A549 (cell line): ENCODE results near the gene OXNAD1. TPM values are rescaled to one million over a fixed set of nuclear protein-coding genes. Genes with fewer than 3 reads are reported as not detected.

ENCODE experiments used
- ATAC-seq, 2 experiments: fragments of 200-7000 bp in 1 of 2; fragments of >200 bp in 1 of 2; cut with Nextera tagmentation in 1 of 2; cut with Tn5 transposase in 1 of 2; 3 replicates each; pipeline versions ENCODE4 v1.8.0 to v1.9.1; 2018 to 2020; ENCODE audit warnings: mild to moderate bottlenecking in 1 of 2, moderate library complexity in 1 of 2
- CTCF ChIA-PET: fragments of 300-600 bp; sonication (Branson Sonifier 250); formaldehyde crosslinking; extraction: SDS; loops from one replicate; lab custom pipeline; 2021; ENCODE audit warnings: antibody characterized with exemption, inconsistent platforms; lab: Yijun Ruan, JAX
- POLR2A ChIA-PET: fragments of 350-600 bp; formaldehyde crosslinking; extraction: SDS; loops from one replicate; lab custom pipeline; 2021; ENCODE audit warnings: antibody characterized with exemption, inconsistent platforms; lab: Yijun Ruan, JAX
- DNase-seq, 2 experiments: peaks; one replicate each; pipeline versions ENCODE4 v3.0.0 to v3.0.0-alpha.2; 2011 to 2016; ENCODE audit warnings: low read depth in 1 of 2, low spot score in 1 of 2
- FAIRE-seq: peaks from 2 replicates; lab custom pipeline; 2011; peaks lifted over from hg19 to GRCh38; lab: Jason Lieb, UNC
- H3K27ac ChIP-seq, 2 experiments: fragments of >200 bp; sonication (Bioruptor Twin); formaldehyde crosslinking; 3 replicates each; pipeline ENCODE4 v1.5.1; 2016 to 2017
- H3K4me1 ChIP-seq: fragments of >200 bp; sonication (Bioruptor Twin); formaldehyde crosslinking; 3 replicates; pipeline ENCODE4 v1.6.1; 2016
- H3K4me2 ChIP-seq: fragments of >200 bp; sonication (Bioruptor Twin); formaldehyde crosslinking; 3 replicates; pipeline ENCODE4 v1.6.1; 2016
- H3K4me3 ChIP-seq: fragments of >200 bp; sonication (Bioruptor Twin); formaldehyde crosslinking; 3 replicates; pipeline ENCODE4 v1.5.1; 2016
- H3K9me3 ChIP-seq: fragments of >200 bp; sonication (Bioruptor Twin); formaldehyde crosslinking; 3 replicates; pipeline ENCODE4 v1.6.1; 2016
- ATOH8 ChIP-seq: fragments of 250-450 bp; sonication (Bioruptor Pico); IDR thresholded peaks from 2 replicates; pipeline ENCODE4 v1.5.0; 2020; ENCODE audit warnings: low read depth, mild to moderate bottlenecking, moderate library complexity
- CHD4 ChIP-seq: fragments of 200-600 bp; sonication (generic); IDR thresholded peaks from 2 replicates; pipeline ENCODE4 v1.6.1; 2016; ENCODE audit warnings: antibody characterized with exemption, mild to moderate bottlenecking, borderline replicate concordance
- EHMT2 ChIP-seq: fragments of 200-600 bp; sonication (generic); IDR thresholded peaks from 2 replicates; pipeline ENCODE4 v1.6.1; 2016; ENCODE audit warnings: antibody characterized with exemption, low read depth, mild to moderate bottlenecking, moderate library complexity
- ELK1 ChIP-seq: fragments of 150-350 bp; IDR thresholded peaks from 2 replicates; pipeline ENCODE4 v1.6.1; 2014; ENCODE audit warnings: low read depth, mild to moderate bottlenecking, low read length
- FOSL2 ChIP-seq, 2 experiments: fragments of 450-650 bp in 1 of 2; fragments of >200 bp in 1 of 2; sonication (Bioruptor Twin) in 1 of 2; formaldehyde crosslinking; IDR thresholded peaks; 2 replicates each; pipeline versions ENCODE4 v1.5.0 to v1.6.1; 2016 to 2020; ENCODE audit warnings: mild to moderate bottlenecking in 1 of 2, moderate library complexity in 1 of 2
- FOXS1 ChIP-seq: fragments of 250-450 bp; sonication (Bioruptor Pico); IDR thresholded peaks from 2 replicates; pipeline ENCODE4 v1.5.0; 2020; ENCODE audit warnings: mild to moderate bottlenecking, moderate library complexity
- HES2 ChIP-seq: fragments of >200 bp; sonication (Bioruptor Twin); formaldehyde crosslinking; IDR thresholded peaks from 2 replicates; pipeline ENCODE4 v1.6.1; 2016
- HEYL ChIP-seq: fragments of 250-450 bp; sonication (Bioruptor Pico); IDR thresholded peaks from 2 replicates; pipeline ENCODE4 v1.8.0; 2021; ENCODE audit warnings: mild to moderate bottlenecking, moderate library complexity
- HOXB5 ChIP-seq: fragments of 250-450 bp; sonication (Bioruptor Pico); IDR thresholded peaks from 2 replicates; pipeline ENCODE4 v1.5.0; 2020; ENCODE audit warnings: mild to moderate bottlenecking, moderate library complexity
- KDM5A ChIP-seq: fragments of 200-600 bp; sonication (generic); IDR thresholded peaks from 2 replicates; pipeline ENCODE4 v1.6.1; 2016; ENCODE audit warnings: antibody characterized with exemption, mild to moderate bottlenecking
- NPAS2 ChIP-seq: fragments of 250-450 bp; sonication (Bioruptor Pico); IDR thresholded peaks from 2 replicates; pipeline ENCODE4 v1.8.0; 2022; ENCODE audit warnings: mild to moderate bottlenecking, moderate library complexity, borderline replicate concordance
- POLR2A ChIP-seq: IDR thresholded peaks from 2 replicates; pipeline ENCODE4 v1.6.1; 2012; ENCODE audit warnings: mild to moderate bottlenecking, low read length
- RARB ChIP-seq: fragments of 250-450 bp; sonication (Bioruptor Pico); IDR thresholded peaks from 2 replicates; pipeline ENCODE4 v1.8.0; 2021; ENCODE audit warnings: mild to moderate bottlenecking, moderate library complexity
- SMC3 ChIP-seq: fragments of >200 bp; sonication (Bioruptor Twin); formaldehyde crosslinking; IDR thresholded peaks from 3 replicates; pipeline ENCODE4 v1.6.1; 2018; ENCODE audit warnings: inconsistent platforms
- SREBF2 ChIP-seq: fragments of 450-650 bp; IDR thresholded peaks from 2 replicates; pipeline ENCODE4 v1.6.1; 2014; ENCODE audit warnings: mild to moderate bottlenecking, moderate library complexity
- TFCP2L1 ChIP-seq: fragments of 250-450 bp; sonication (Bioruptor Pico); IDR thresholded peaks from 2 replicates; pipeline ENCODE4 v1.5.0; 2021; ENCODE audit warnings: mild to moderate bottlenecking
- TP53 ChIP-seq: fragments of 250-450 bp; sonication (Bioruptor Pico); IDR thresholded peaks from 2 replicates; pipeline ENCODE4 v1.5.0; 2021; ENCODE audit warnings: mild to moderate bottlenecking, moderate library complexity
- WGBS: methylation state at CpG from one replicate; pipeline ENCODE4 v1.1.6; 2017; ENCODE audit errors: missing lambda C conversion rate; 5-methylcytosine and 5-hydroxymethylcytosine counted together
- polyA plus RNA-seq, 4 experiments: library from polyadenylated mRNA; depleted of rRNA in 3 of 4; stranded (reverse); fragments of >200 nt; fragmentation: RNase III in 1 of 4; extraction: RNeasy Plus Mini Kit Qiagen cat#74134 plus additional on column Dnase treatment in 1 of 4; gene quantifications; 2 replicates in 3 of 4; 3 replicates in 1 of 4; pipeline ENCODE4 v1.2.3, GENCODE V29; 2011 to 2017
- TF ChIP-seq, protein P1 (sequence below): fragments of >200 bp; sonication (Bioruptor Twin); formaldehyde crosslinking; IDR thresholded peaks from 3 replicates; pipeline ENCODE4 v1.5.1; 2016
- TF ChIP-seq, protein P2 (sequence below): IDR thresholded peaks from 2 replicates; pipeline ENCODE4 v1.6.1; 2012

Gene OXNAD1
- polyA plus RNA-seq, 2 of the 4 experiments (the other 2 are of a cell fraction), result 8.8 to 25.9 TPM

GRCh38 chr3:16319723-16320122 lies 54.7 kb downstream of the OXNAD1 start:
- 89% methylated on average over 4 of the region's 4 CpGs for WGBS
- ChIA-PET POLR2A (no interaction called here), CTCF (interaction anchor here (0.5 to 1.2 kb wide), 2 partner anchors 9 to 52 kb away, joined by 3 to 6 read pairs; no protein-coding TSS in a partner anchor)
- ATAC-seq, result no peak
- H3K4me1 ChIP-seq, result no peaks in the 10 kb centered on the region
- TF ChIP-seq HOXB5 (no peak), ATOH8 (no peak), POLR2A (no peak)
- H3K4me2 ChIP-seq, result no peak overlapping the region
- H3K4me3 ChIP-seq, result no peak overlapping the region
- no peak for DNase-seq
- no peaks in the 10 kb centered on the region for H3K9me3 ChIP-seq
- no peak overlapping the region for H3K27ac ChIP-seq
- FAIRE-seq, result no peak

GRCh38 chr3:16320711-16321110 lies 55.7 kb downstream of the OXNAD1 start:
- no peak overlapping the region for H3K4me2 ChIP-seq
- POLR2A ChIA-PET, result no interaction called here
- FAIRE-seq, result no peak
- TF ChIP-seq NPAS2 (no peak), CHD4 (no peak), FOSL2 (IDR thresholded peaks at IDR 0.05) (no peak), FOSL2 (CRISPR knock-in tag; IDR thresholded peaks at IDR 0.05) (no peak), HEYL (no peak), HES2 (no peak), SREBF2 (no peak), TP53 (CRISPR knock-in tag) (no peak), ELK1 (no peak)
- TF ChIP-seq, protein P1, sequence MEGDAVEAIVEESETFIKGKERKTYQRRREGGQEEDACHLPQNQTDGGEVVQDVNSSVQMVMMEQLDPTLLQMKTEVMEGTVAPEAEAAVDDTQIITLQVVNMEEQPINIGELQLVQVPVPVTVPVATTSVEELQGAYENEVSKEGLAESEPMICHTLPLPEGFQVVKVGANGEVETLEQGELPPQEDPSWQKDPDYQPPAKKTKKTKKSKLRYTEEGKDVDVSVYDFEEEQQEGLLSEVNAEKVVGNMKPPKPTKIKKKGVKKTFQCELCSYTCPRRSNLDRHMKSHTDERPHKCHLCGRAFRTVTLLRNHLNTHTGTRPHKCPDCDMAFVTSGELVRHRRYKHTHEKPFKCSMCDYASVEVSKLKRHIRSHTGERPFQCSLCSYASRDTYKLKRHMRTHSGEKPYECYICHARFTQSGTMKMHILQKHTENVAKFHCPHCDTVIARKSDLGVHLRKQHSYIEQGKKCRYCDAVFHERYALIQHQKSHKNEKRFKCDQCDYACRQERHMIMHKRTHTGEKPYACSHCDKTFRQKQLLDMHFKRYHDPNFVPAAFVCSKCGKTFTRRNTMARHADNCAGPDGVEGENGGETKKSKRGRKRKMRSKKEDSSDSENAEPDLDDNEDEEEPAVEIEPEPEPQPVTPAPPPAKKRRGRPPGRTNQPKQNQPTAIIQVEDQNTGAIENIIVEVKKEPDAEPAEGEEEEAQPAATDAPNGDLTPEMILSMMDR, result no peak
- TF ChIP-seq, protein P2, sequence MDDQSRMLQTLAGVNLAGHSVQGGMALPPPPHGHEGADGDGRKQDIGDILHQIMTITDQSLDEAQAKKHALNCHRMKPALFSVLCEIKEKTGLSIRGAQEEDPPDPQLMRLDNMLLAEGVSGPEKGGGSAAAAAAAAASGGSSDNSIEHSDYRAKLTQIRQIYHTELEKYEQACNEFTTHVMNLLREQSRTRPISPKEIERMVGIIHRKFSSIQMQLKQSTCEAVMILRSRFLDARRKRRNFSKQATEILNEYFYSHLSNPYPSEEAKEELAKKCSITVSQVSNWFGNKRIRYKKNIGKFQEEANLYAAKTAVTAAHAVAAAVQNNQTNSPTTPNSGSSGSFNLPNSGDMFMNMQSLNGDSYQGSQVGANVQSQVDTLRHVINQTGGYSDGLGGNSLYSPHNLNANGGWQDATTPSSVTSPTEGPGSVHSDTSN, result no peak
- TF ChIP-seq, all 56 proteins: peak for 0
- Histone ChIP-seq H3K4me3 (no peak overlapping the region), H3K9me3 (no peaks in the 10 kb centered on the region), H3K27ac (no peak overlapping the region), H3K4me1 (no peaks in the 10 kb centered on the region)
- ATAC-seq (no peak), DNase-seq (no peak)
- 90% methylated on average over 3 of the region's 3 CpGs for WGBS
- CTCF ChIA-PET, result interaction anchor here (0.9 to 1.6 kb wide), 3 partner anchors 17 to 196 kb away, joined by 4 to 5 read pairs (median 5); no protein-coding TSS in a partner anchor

DNA sequence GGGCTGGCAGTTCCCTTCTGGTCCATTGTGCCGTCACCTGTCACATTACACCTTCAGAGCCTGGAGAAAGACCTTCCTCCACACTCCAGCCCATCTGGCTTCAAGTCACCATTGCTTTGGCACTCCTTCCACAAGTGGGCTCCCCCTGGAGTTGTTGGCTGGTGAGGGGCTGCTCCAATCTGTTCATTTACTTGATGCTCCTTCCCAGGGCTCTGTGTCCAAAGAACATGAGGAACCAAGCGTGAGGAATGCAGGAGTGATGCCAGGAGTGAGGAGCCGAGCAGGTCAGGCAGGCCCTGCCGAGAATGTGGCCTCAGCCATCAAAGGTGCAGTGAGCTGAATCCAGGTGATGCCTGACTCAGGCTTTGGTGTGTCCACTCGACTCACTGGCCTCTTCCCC lies 57.2 kb downstream of the OXNAD1 start:
- DNase-seq (no peak), FAIRE-seq (no peak), ATAC-seq (no peak)
- no peak overlapping the region for H3K4me2 ChIP-seq
- H3K9me3 ChIP-seq, result no peaks in the 10 kb centered on the region
- no peaks in the 10 kb centered on the region for H3K4me1 ChIP-seq
- TF ChIP-seq FOXS1 (CRISPR knock-in tag) (no peak), EHMT2 (no peak), RARB (CRISPR knock-in tag) (no peak), TFCP2L1 (no peak), SMC3 (no peak), KDM5A (no peak)
- WGBS, result 74% methylated on average over 5 of the region's 5 CpGs
- POLR2A ChIA-PET, result no interaction called here
- H3K4me3 ChIP-seq, result no peak overlapping the region
- CTCF ChIA-PET, result interaction anchor here (0.6 to 1.6 kb wide), 3 partner anchors 16 to 207 kb away, joined by 3 to 5 read pairs (median 3); no protein-coding TSS in a partner anchor
- no peak overlapping the region for H3K27ac ChIP-seq
